ENCODE measurements around the gene NEURL1.

DNA sequence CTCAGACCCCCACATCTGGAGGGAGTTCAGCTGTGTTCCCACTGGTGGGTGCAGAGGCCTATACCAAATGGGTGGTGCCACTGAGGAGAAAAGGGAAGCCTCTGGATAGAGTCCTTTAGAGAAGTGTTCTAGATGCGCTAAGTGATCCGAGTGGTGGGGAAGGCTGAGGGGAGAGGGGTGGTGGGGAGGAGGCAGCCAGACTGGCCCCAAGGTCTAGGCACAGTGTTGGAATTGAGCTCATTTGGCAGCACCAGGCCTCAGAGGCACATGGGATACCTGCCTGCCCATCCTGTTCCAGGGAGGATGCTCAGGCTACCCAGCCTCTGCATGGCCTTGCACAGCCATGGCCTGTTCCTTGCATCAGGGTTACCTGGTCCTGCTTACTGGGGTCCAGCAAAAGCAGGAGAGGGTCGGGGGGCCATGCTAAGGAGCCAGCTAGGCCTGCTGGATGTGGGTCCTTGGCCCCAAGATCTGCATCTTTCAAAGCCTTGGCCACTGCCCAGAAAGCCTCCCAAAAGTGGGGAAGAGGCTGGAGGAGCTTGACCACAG is 99.6 kb downstream of the NEURL1 start:
- TF ChIP-seq CTCF (IDR thresholded peaks at IDR 0.05; ENCODE audit: poor library complexity), result no peak
- TF ChIP-seq EZH2phosphoT487 (IDR thresholded peaks at IDR 0.05; ENCODE audit: low read depth, severe bottlenecking, unreplicated experiment), result no peak
- TF ChIP-seq EZH2 (IDR thresholded peaks at IDR 0.05; ENCODE audit: borderline replicate concordance), result no peak

All from hepatocyte (in vitro differentiated cells).